Measurements from ENCODE around the gene DUSP2.

DUSP2 gene

GRCh38 chr2:96113951-96114350, 31.3 kb downstream of the DUSP2 start:
- TF ChIP-seq CTCF (IDR thresholded peaks at IDR 0.05; ENCODE audit: low read depth, low read length, missing control alignments), result no peak
- no peak for DNase-seq (ENCODE audit: extremely low read depth, low read depth)
- H3K4me3 ChIP-seq (replicated peaks; ENCODE audit: low read depth, low read length), result no peak overlapping the region

GRCh38 chr2:96113367-96113677, 31.9 kb downstream of the DUSP2 start:
- DNase-seq (ENCODE audit: extremely low read depth, low read depth), result no peak
- H3K4me3 ChIP-seq (replicated peaks; ENCODE audit: low read depth, low read length), result no peak overlapping the region
- TF ChIP-seq CTCF (IDR thresholded peaks at IDR 0.05; ENCODE audit: low read depth, low read length, missing control alignments), result no peak

GRCh38 chr2:96112501-96113366, 32.5 kb downstream of the DUSP2 start:
- H3K4me3 ChIP-seq (replicated peaks; ENCODE audit: low read depth, low read length), result no peak overlapping the region
- no peak for DNase-seq (ENCODE audit: extremely low read depth, low read depth)
- no peak for TF ChIP-seq CTCF (IDR thresholded peaks at IDR 0.05; ENCODE audit: low read depth, low read length, missing control alignments)

GRCh38 chr2:96111823-96112500, 33.3 kb downstream of the DUSP2 start:
- H3K4me3 ChIP-seq (replicated peaks; ENCODE audit: low read depth, low read length), result no peak overlapping the region
- no peak for TF ChIP-seq CTCF (IDR thresholded peaks at IDR 0.05; ENCODE audit: low read depth, low read length, missing control alignments)
- no peak for DNase-seq (ENCODE audit: extremely low read depth, low read depth)

GRCh38 chr2:96111257-96111640, 34.0 kb downstream of the DUSP2 start:
- H3K4me3 ChIP-seq (replicated peaks; ENCODE audit: low read depth, low read length), result no peak overlapping the region
- DNase-seq (ENCODE audit: extremely low read depth, low read depth), result no peak
- TF ChIP-seq CTCF (IDR thresholded peaks at IDR 0.05; ENCODE audit: low read depth, low read length, missing control alignments), result no peak

- no peak for TF ChIP-seq CTCF (IDR thresholded peaks at IDR 0.05; ENCODE audit: low read depth, low read length, missing control alignments)
- no peak for DNase-seq (ENCODE audit: extremely low read depth, low read depth)
Observed at GRCh38 chr2:96110621-96111256, 34.5 kb downstream of the DUSP2 start.

More at GRCh38 chr2:96110621-96111256, 34.5 kb downstream of the DUSP2 start:
- H3K4me3 ChIP-seq (replicated peaks; ENCODE audit: low read depth, low read length), result no peak overlapping the region

All from HFF-Myc (cell line).